Central memory CD4-positive, alpha-beta T cell (primary cell): ENCODE results near the gene CD3E.
"Not testable (repeated sequence)": the region's sequence is repeated elsewhere in the genome, so short reads cannot be mapped to it uniquely, and the experiment has no call there.

Experiments
- DNase-seq: peaks from one replicate; pipeline ENCODE4 v3.0.0; 2022

Gene CD3E

GRCh38 chr11:118291477-118292135 is 12.9 kb upstream of the CD3E start:
- DNase-seq: no peak

GRCh38 chr11:118294053-118294452 is 10.5 kb upstream of the CD3E start:
- no peak for DNase-seq

GRCh38 chr11:118295199-118295598 is 9.3 kb upstream of the CD3E start:
- DNase-seq: no peak

- peak; percentile 43 for DNase-seq
Measured at GRCh38 chr11:118295815-118296454, 8.6 kb upstream of the CD3E start.

GRCh38 chr11:118301600-118302195 is 2.8 kb upstream of the CD3E start:
- no peak for DNase-seq

GRCh38 chr11:118304227-118304567 is 333 bp upstream of the CD3E start:
- DNase-seq: no peak

- peak; percentile 74 for DNase-seq
Measured at GRCh38 chr11:118305726-118306125, 1.2 kb downstream of the CD3E start.

GRCh38 chr11:118306556-118306955 is 2.0 kb downstream of the CD3E start:
- DNase-seq: no peak

GRCh38 chr11:118308995-118309528 is 4.5 kb downstream of the CD3E start:
- DNase-seq: not testable (repeated sequence)

- DNase-seq: no peak
Measured at GRCh38 chr11:118310271-118310670, 5.7 kb downstream of the CD3E start.

GRCh38 chr11:118310781-118311485 is 6.4 kb downstream of the CD3E start:
- DNase-seq: no peak

- no peak for DNase-seq
Measured at GRCh38 chr11:118311518-118311917, 7.0 kb downstream of the CD3E start.

- DNase-seq: no peak
Measured at GRCh38 chr11:118312328-118312727, 7.8 kb downstream of the CD3E start.

GRCh38 chr11:118313242-118313641 is 8.7 kb downstream of the CD3E start:
- no peak for DNase-seq

- DNase-seq: no peak
Measured at GRCh38 chr11:118314988-118315411, 10.5 kb downstream of the CD3E start.

- DNase-seq: no peak
Measured at GRCh38 chr11:118318124-118318523, 13.6 kb downstream of the CD3E start.

GRCh38 chr11:118318581-118319336 is 14.2 kb downstream of the CD3E start:
- no peak for DNase-seq

- DNase-seq: no peak
Measured at GRCh38 chr11:118319337-118319707, 14.8 kb downstream of the CD3E start.

- no peak for DNase-seq
Measured at GRCh38 chr11:118320515-118320914, 16.0 kb downstream of the CD3E start.

- no peak for DNase-seq
Measured at GRCh38 chr11:118321386-118322082, 17.0 kb downstream of the CD3E start.

GRCh38 chr11:118322721-118323120 is 18.2 kb downstream of the CD3E start:
- no peak for DNase-seq

- no peak for DNase-seq
Measured at GRCh38 chr11:118325283-118325682, 20.8 kb downstream of the CD3E start.
